HG03457 (cell line): Measurements from ENCODE around the gene THSD7A.
"Not testable (repeated sequence)": the region's sequence is repeated elsewhere in the genome, so short reads cannot be mapped to it uniquely, and the experiment has no call there.

ENCODE experiments used
- ATAC-seq: cut with Tn5 transposase; IDR thresholded peaks from one replicate; pipeline ENCODE4 v1.9.1; 2021; ENCODE audit warnings: moderate number of reproducible peaks; ENCODE audit not compliant: unreplicated experiment

THSD7A gene

GRCh38 chr7:11471255-11471654 is 360.7 kb downstream of the THSD7A start:
- no peak for ATAC-seq

GRCh38 chr7:11469028-11469745 is 362.8 kb downstream of the THSD7A start:
- no peak for ATAC-seq

DNA sequence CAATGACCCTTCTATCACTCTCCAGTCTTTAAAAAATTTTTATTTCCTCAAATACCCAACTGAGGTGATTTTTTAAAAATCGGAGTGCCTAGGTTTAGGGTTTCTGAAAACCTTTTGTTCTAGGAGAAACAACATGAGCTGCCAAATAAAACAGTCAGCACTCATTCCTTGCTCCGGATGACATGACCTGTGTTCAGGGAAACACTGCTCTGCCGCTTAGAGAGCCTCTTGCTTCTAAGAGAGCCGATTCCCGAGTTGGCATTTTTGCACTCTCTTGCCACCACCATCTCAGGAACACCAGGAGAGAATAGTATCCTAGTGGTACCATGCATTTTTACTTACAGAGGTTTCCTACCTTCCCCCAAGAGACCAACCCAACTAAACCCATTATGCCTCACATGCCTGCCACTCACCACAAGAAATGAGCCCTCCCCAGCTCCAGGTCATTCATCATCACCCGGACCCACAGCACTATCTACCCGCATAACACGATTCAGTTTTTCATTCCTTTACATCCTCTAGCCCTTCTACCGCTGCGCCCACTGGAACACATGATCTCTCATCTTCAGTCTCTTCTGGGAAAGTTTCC is 365.4 kb downstream of the THSD7A start:
- no peak for ATAC-seq

- ATAC-seq = no peak
Observed at GRCh38 chr7:11464624-11465023, 367.4 kb downstream of the THSD7A start.

GRCh38 chr7:11461946-11462345 is 370.1 kb downstream of the THSD7A start:
- no peak for ATAC-seq

GRCh38 chr7:11458736-11459483 is 373.1 kb downstream of the THSD7A start:
- no peak for ATAC-seq

- no peak for ATAC-seq
Observed at GRCh38 chr7:11457419-11457818, 374.6 kb downstream of the THSD7A start.

DNA sequence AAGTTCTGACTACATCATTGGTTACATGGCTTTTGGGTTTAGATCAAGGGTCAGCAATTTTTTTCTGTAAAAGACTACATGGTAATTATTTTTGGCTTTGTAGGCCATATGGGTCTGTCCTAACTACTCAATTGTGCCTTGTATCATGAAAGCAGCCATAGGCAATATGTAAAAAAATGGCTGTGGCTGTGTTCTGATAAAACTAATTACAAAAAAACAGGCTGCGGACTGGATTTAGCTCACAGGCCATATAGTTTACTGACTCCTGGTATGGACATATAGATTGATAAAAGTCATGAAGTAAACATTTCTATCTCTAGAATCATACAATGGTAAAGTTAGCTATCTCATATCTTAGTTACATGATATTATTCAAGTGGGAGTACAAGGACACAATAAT is 375.4 kb downstream of the THSD7A start:
- no peak for ATAC-seq

DNA sequence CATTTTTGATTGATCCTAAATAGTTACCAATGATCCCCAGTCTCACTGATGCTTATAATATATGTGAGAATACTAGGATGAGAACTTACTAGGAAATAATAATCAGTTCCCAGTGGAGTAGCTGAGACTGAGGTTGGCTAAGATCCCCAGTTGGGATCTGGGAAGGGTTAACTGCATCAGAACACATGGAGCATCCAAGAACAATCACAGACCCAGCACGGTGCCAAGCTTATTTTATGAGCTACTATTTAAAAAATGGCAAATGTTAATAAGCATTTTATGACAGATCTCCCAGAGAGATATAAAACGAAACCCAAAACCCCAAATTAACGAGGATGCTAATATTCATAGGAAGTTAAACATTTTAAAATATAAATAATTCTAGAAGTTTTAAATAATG is 379.5 kb downstream of the THSD7A start:
- ATAC-seq = no peak

GRCh38 chr7:11450281-11450680 is 381.7 kb downstream of the THSD7A start:
- no peak for ATAC-seq

GRCh38 chr7:11449316-11449715 is 382.7 kb downstream of the THSD7A start:
- no peak for ATAC-seq

DNA sequence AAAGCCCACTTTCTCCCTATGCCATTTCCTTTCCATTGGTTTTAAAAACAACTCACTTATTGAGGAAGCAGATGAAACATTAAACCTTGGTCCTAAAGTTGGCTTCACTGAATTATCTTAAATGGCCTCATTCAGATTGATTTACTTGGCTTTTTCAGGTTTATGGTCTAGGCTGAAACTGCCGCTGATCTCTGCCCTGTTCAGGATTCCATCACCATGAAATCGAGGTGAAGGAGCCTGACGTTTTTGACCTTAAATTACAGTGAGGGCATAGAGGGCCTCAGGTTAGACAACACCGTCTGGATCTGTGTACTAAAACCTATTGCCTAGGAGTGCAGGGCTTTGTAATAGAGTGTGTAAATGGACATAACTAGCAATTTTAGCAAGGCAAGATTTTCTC is 383.7 kb downstream of the THSD7A start:
- no peak for ATAC-seq

DNA sequence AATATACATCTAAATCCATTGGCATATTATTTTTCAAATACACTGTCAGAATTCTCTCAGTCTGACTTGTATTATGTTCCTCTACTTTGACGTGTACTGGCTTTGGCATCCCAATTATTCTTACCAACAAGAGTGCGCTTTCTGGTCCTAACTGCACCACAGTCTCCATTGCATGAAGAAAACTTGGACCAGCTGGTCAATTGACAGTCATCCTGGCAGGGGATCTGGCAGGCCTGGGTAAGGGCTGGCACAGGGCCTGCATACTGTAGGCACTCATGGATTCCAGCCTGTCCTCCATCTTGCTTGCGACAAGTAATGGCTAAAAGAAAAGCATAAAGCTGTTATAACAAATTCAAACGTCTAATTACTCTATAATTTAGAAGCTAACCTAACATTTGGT is 384.9 kb downstream of the THSD7A start:
- no peak for ATAC-seq

- ATAC-seq = not testable (repeated sequence)
Observed at GRCh38 chr7:11443934-11444333, 388.1 kb downstream of the THSD7A start.

DNA sequence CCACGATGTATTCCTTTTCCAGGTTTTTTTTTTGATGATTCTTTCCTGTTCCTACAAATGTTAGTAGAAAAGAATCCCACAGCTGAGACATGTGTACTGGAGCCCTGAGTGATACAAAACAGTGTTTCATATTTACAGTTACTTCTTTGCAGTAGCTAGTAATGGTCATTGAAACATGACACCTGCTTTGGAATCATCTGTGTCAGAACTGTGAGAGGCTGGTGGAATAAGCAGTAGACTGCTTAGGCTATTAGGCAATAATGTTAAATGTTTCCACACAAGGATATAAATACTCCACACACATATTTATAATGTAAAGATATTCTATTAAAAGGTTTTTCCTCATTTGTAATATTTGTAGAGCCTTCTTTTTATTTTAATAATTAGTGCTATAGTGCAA is 394.0 kb downstream of the THSD7A start:
- no peak for ATAC-seq

- no peak for ATAC-seq
Observed at GRCh38 chr7:11436773-11437524, 395.0 kb downstream of the THSD7A start.

DNA sequence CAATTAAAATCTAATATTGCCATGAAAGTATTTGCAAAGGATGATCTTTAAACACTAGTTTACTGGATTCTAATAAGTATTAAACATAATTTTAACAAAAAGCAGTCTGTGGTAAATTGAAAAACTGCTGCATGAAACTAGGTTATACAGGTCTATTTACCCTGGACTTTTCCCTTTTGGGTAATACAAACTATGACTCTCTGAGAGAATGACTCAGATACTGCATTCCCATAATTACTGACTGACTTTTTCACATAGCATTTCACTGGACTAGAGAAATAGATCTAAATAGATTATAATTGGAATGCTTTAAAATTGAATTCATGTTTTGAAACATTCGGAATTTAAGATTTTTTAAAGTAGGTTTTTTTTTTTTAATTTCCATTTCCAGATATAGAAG is 395.7 kb downstream of the THSD7A start:
- no peak for ATAC-seq

DNA sequence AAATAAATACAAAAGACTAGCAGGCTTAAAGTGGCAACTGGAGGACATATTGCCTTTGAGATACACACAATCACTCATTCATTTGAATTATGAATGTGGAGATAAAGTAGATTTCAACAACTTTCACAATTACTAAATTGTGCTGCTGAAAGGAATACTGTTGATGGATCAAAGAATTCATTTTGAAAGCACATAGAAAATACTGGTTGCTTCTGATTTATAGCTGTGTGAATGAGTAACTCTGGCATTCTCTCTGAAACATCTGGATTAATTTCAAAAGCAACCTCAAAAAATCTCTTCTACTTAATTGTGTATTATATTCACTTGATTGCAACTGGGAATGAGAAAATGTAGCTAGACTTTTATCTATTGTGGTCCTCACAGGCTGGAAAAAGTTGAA is 397.6 kb downstream of the THSD7A start:
- ATAC-seq = no peak

DNA sequence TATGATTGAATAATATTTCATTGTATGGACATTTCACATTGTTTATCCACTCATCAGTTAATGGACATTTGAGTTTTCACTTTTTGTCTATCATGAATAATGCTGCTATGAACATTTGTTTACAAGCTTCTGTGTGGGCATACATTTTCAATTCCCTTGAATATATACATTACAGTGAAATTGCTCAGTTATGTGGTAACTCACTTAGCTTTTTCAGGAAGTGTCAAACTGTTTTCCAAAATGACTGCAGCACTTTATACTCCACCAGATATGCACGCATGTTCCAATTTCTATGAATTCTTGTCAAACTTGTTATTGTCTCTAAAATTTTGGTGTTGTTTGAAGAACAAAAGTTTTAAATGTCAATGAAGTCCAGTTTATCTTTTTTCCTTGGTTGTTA is 401.2 kb downstream of the THSD7A start:
- ATAC-seq = no peak

DNA sequence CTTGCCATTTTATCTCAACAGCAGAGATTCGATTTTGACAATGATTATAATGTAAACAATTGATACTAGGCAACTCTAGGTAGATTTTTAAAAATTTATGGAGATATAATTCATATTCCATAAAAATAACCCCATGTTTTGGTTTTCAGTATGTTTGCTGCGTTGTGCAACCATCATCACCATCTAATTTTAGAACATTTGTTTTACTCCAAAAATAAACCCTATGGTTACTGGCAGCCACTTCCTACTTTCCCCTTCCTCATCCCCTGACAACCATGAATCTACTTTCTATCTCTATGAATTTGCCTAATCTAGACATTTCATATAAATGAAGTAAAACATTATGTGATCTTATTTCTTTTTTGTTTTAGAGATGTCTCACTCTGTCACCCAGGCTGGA is 401.9 kb downstream of the THSD7A start:
- no peak for ATAC-seq

GRCh38 chr7:11428877-11429581 is 403.0 kb downstream of the THSD7A start:
- ATAC-seq = no peak
